SK-N-SH (cell line): ENCODE results near the gene ZNF865. TPM values are rescaled to one million over a fixed set of nuclear protein-coding genes. Genes with fewer than 3 reads are reported as not detected.

Experiments
- CTCF ChIA-PET: fragments of 300-600, 350-600 bp; formaldehyde crosslinking; extraction: SDS; loops from one replicate; lab custom pipeline; 2021; lab: Yijun Ruan, JAX
- POLR2A ChIA-PET: fragments of 350-600 bp; sonication (Branson Sonifier 250); formaldehyde crosslinking; extraction: SDS; loops from one replicate; lab custom pipeline; 2020; ENCODE audit warnings: antibody characterized with exemption, inconsistent platforms; lab: Yijun Ruan, JAX
- DNase-seq: peaks from one replicate; pipeline ENCODE4 v3.0.0; 2012
- H2AFZ ChIP-seq: fragments of 200-600 bp; sonication (generic); 2 replicates; pipeline ENCODE4 v1.8.1; 2016; ENCODE audit warnings: antibody characterized with exemption, mild to moderate bottlenecking, low read depth
- H3F3A ChIP-seq: fragments of 200-600 bp; sonication (generic); replicated peaks from 2 replicates; pipeline ENCODE3; 2016; ENCODE audit warnings: antibody characterized with exemption, mild to moderate bottlenecking; ENCODE audit not compliant: insufficient read depth
- H3K27ac ChIP-seq, 2 experiments: fragments of 200-500 bp in 1 of 2; fragments of 200-600 bp in 1 of 2; sonication (Bioruptor generic) in 1 of 2; sonication (generic), shearing (Covaris generic) in 1 of 2; 2 replicates each; pipeline versions ENCODE4 v1.5.1 to v1.6.1; 2014 to 2016; ENCODE audit warnings: low read depth in 2 of 2, inconsistent platforms in 1 of 2, low read length in 1 of 2, mild to moderate bottlenecking in 1 of 2, mixed read lengths in 1 of 2
- H3K27me3 ChIP-seq: fragments of 200-600 bp; sonication (generic), shearing (Covaris generic); 2 replicates; pipeline ENCODE4 v1.6.1; 2016; ENCODE audit warnings: mixed run types; ENCODE audit not compliant: insufficient read depth
- H3K36me3 ChIP-seq, 2 experiments: fragments of 200-500 bp in 1 of 2; fragments of 200-600 bp in 1 of 2; sonication (Bioruptor generic) in 1 of 2; sonication (generic) in 1 of 2; replicated peaks in 1 of 2; 2 replicates each; pipeline versions ENCODE3 to v1.5.1; 2014 to 2016; ENCODE audit warnings: low read length in 1 of 2, mild to moderate bottlenecking in 1 of 2; ENCODE audit not compliant: insufficient read depth in 2 of 2, control insufficient read depth in 1 of 2
- H3K4me1 ChIP-seq, 2 experiments: fragments of 200-500 bp in 1 of 2; fragments of 200-600 bp in 1 of 2; sonication (Bioruptor generic) in 1 of 2; sonication (generic), shearing (Covaris generic) in 1 of 2; 2 replicates each; pipeline versions ENCODE4 v1.5.1 to v1.6.1; 2014 to 2016; ENCODE audit warnings: low read depth in 1 of 2, low read length in 1 of 2, mixed run types in 1 of 2; ENCODE audit not compliant: insufficient read depth in 2 of 2, control insufficient read depth in 1 of 2
- H3K4me2 ChIP-seq: fragments of 200-600 bp; sonication (generic), shearing (Covaris generic); 2 replicates; pipeline ENCODE4 v1.6.1; 2017; ENCODE audit warnings: mixed run types
- H3K4me3 ChIP-seq, 2 experiments: fragments of 200-500 bp in 1 of 2; fragments of 200-600 bp in 1 of 2; sonication (Bioruptor generic) in 1 of 2; sonication (generic), shearing (Covaris generic) in 1 of 2; 2 replicates each; pipeline versions ENCODE4 v1.5.1 to v1.8.1; 2014 to 2016; ENCODE audit warnings: low read depth in 2 of 2, inconsistent platforms in 1 of 2, low read length in 1 of 2, mild to moderate bottlenecking in 1 of 2, mixed read lengths in 1 of 2, moderate library complexity in 1 of 2
- H3K79me2 ChIP-seq: fragments of 200-600 bp; sonication (generic); 2 replicates; pipeline ENCODE4 v1.8.1; 2017; ENCODE audit warnings: mild to moderate bottlenecking; ENCODE audit not compliant: insufficient read depth
- H3K9ac ChIP-seq: fragments of 200-600 bp; sonication (generic); 2 replicates; pipeline ENCODE4 v1.6.1; 2017; ENCODE audit warnings: mixed run types
- H3K9me2 ChIP-seq: fragments of 200-600 bp; sonication (generic); 2 replicates; pipeline ENCODE4 v1.6.1; 2017; ENCODE audit warnings: mixed run types
- H3K9me3 ChIP-seq: fragments of 200-600 bp; sonication (generic); 2 replicates; pipeline ENCODE4 v1.6.1; 2017; ENCODE audit warnings: mixed run types, mild to moderate bottlenecking, moderate library complexity
- H4K20me1 ChIP-seq: fragments of 200-600 bp; sonication (generic); 2 replicates; pipeline ENCODE4 v1.6.1; 2017; ENCODE audit warnings: mild to moderate bottlenecking, mixed run types; ENCODE audit not compliant: insufficient read depth
- CHD2 ChIP-seq: fragments of 150-350 bp; IDR thresholded peaks from 2 replicates; pipeline ENCODE4 v1.6.1; 2018; ENCODE audit warnings: low read length; ENCODE audit not compliant: partially characterized antibody
- CTCF ChIP-seq: fragments of 200-600 bp; sonication (generic); IDR thresholded peaks from 2 replicates; pipeline ENCODE4 v1.6.1; 2017; ENCODE audit warnings: antibody characterized with exemption, mild to moderate bottlenecking, moderate library complexity
- ELF1 ChIP-seq: IDR thresholded peaks from 2 replicates; pipeline ENCODE4 v1.4.0; 2012
- EP300 ChIP-seq, 2 experiments: IDR thresholded peaks; 2 replicates each; pipeline versions ENCODE4 v1.4.0 to v1.6.1; 2012; ENCODE audit warnings: borderline replicate concordance in 1 of 2, low read depth in 1 of 2, low read length in 1 of 2
- FOSL2 ChIP-seq: IDR thresholded peaks from 2 replicates; pipeline ENCODE4 v1.4.0; 2012; ENCODE audit warnings: low read depth, mild to moderate bottlenecking, moderate library complexity, borderline replicate concordance
- FOXM1 ChIP-seq: IDR thresholded peaks from 2 replicates; pipeline ENCODE4 v1.4.0; 2012; ENCODE audit warnings: low read depth, mild to moderate bottlenecking
- NFIC ChIP-seq: IDR thresholded peaks from 2 replicates; pipeline ENCODE4 v1.4.0; 2012; ENCODE audit warnings: borderline replicate concordance
- NRF1 ChIP-seq: IDR thresholded peaks from 2 replicates; pipeline ENCODE4 v1.6.1; 2012; ENCODE audit warnings: low read depth, mild to moderate bottlenecking, low read length
- POLR2AphosphoS5 ChIP-seq: IDR thresholded peaks from 2 replicates; pipeline ENCODE4 v1.6.1; 2012; ENCODE audit warnings: low read depth, low read length
- RAD21 ChIP-seq: IDR thresholded peaks from 2 replicates; pipeline ENCODE4 v1.6.1; 2012; ENCODE audit warnings: mild to moderate bottlenecking, low read length
- RFX5 ChIP-seq: IDR thresholded peaks from 2 replicates; pipeline ENCODE4 v1.6.1; 2012; ENCODE audit warnings: mild to moderate bottlenecking, improper control_type of control experiment, low read length
- RXRA ChIP-seq: IDR thresholded peaks from 2 replicates; pipeline ENCODE4 v1.4.0; 2012; ENCODE audit warnings: low read depth, mild to moderate bottlenecking, borderline replicate concordance
- SIN3A ChIP-seq: IDR thresholded peaks from 2 replicates; pipeline ENCODE4 v1.6.1; 2012; ENCODE audit warnings: low read depth, mild to moderate bottlenecking, low read length, moderate library complexity, borderline replicate concordance
- SMC3 ChIP-seq: IDR thresholded peaks from 2 replicates; pipeline ENCODE4 v1.6.1; 2012; ENCODE audit warnings: low read depth, low read length, improper control_type of control experiment
- TEAD4 ChIP-seq: IDR thresholded peaks from 2 replicates; pipeline ENCODE4 v1.4.0; 2012; ENCODE audit warnings: mild to moderate bottlenecking, borderline replicate concordance; ENCODE audit not compliant: insufficient read depth
- USF1 ChIP-seq: IDR thresholded peaks from 2 replicates; pipeline ENCODE4 v1.4.0; 2012; ENCODE audit warnings: low read depth, borderline replicate concordance
- YY1 ChIP-seq: IDR thresholded peaks from 2 replicates; pipeline ENCODE4 v1.4.0; 2012; ENCODE audit warnings: low read depth, mild to moderate bottlenecking
- WGBS: methylation state at CpG from one replicate; pipeline ENCODE4 v1.1.6; 2017; ENCODE audit warnings: low lambda C conversion rate; 5-methylcytosine and 5-hydroxymethylcytosine counted together
- polyA plus RNA-seq, 3 experiments: library from polyadenylated mRNA; depleted of rRNA; stranded (reverse); fragments of >200 nt; gene quantifications; 2 replicates each; pipeline ENCODE4 v1.2.3, GENCODE V29; 2012
- TF ChIP-seq, protein P1 (sequence below): fragments of 150-350 bp; IDR thresholded peaks from 2 replicates; pipeline ENCODE4 v1.6.1; 2017; ENCODE audit warnings: antibody characterized with exemption, low read length, low read depth, borderline replicate concordance
- TF ChIP-seq, protein P2 (sequence below): IDR thresholded peaks from 2 replicates; pipeline ENCODE4 v1.4.0; 2012; ENCODE audit warnings: low read depth, borderline replicate concordance
- TF ChIP-seq, protein P3 (sequence below): IDR thresholded peaks from 2 replicates; pipeline ENCODE4 v1.4.0; 2012; ENCODE audit warnings: low read depth

Gene ZNF865
- polyA plus RNA-seq, 1 of the 3 experiments (the other 2 are of a cell fraction) = 5.0 TPM

- Histone ChIP-seq H3F3A (peaks cover 13% of the 10 kb centered on the region), H3K36me3 (peaks cover 20 to 30% of the 10 kb centered on the region in 2 experiments), H3K27ac (no peak overlapping the region), H3K79me2 (peaks cover 18% of the 10 kb centered on the region), H3K4me1 (peaks cover 6 to 13% of the 10 kb centered on the region in 2 experiments; a peak in 3 of 4 replicates), H3K27me3 (no peaks in the 10 kb centered on the region), H3K9me3 (no peaks in the 10 kb centered on the region), H2AFZ (no peak overlapping the region), H3K4me3 (no peak overlapping the region), H3K9ac (no peak overlapping the region), H3K4me2 (no peak overlapping the region), H3K9me2 (no peaks in the 10 kb centered on the region), H4K20me1 (no peaks in the 10 kb centered on the region)
- WGBS = 95% methylated on average over 30 of the region's 30 CpGs
- no peak for TF ChIP-seq USF1
- DNase-seq = peak; percentile 6
- POLR2A ChIA-PET = interaction anchor here (3.3 kb wide), 1 partner anchor 10 kb away, joined by 32 read pairs; no protein-coding TSS in a partner anchor
- CTCF ChIA-PET = no interaction called here
Measured at GRCh38 chr19:55597501-55597921, 7.9 kb upstream of the ZNF865 start.

DNA sequence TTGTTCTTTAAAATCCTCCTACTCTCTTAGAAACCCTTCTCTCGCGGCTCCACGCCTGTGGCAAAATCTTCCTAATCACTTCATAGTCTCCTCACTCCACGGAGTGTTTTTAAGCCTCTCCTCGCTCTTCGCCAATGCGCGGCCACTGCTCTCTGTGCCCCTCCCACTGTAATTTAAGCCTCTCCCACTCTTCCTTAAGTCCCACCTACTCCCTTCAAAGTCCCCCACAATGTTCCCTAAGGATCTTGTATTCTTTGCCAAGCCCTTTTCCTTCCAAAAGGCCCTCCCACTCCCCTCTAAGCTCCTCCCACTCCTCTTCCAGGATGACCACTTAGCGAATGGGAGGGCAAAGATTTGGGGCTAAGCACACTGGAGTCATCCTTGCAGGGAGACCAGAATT is 7.4 kb upstream of the ZNF865 start:
- Histone ChIP-seq H3K9me2 (no peaks in the 10 kb centered on the region), H3K9ac (no peak overlapping the region), H3K4me3 (no peak overlapping the region), H3K4me1 (peaks cover 6 to 13% of the 10 kb centered on the region in 2 experiments; a peak in 3 of 4 replicates), H3K27me3 (no peaks in the 10 kb centered on the region), H3K36me3 (peaks cover 20 to 29% of the 10 kb centered on the region in 2 experiments), H3K4me2 (peak overlapping the region; percentile 46), H3K79me2 (peaks cover 18% of the 10 kb centered on the region), H2AFZ (no peak overlapping the region), H3K9me3 (no peaks in the 10 kb centered on the region), H3F3A (peaks cover 13% of the 10 kb centered on the region), H4K20me1 (no peaks in the 10 kb centered on the region), H3K27ac (no peak overlapping the region; a peak in 1 of 4 replicates)
- TF ChIP-seq NFIC (no peak), CTCF (no peak), FOXM1 (no peak), FOSL2 (no peak), CHD2 (no peak), POLR2AphosphoS5 (no peak), USF1 (no peak), EP300 (IDR thresholded peaks at IDR 0.05; ENCODE audit: borderline replicate concordance in 1 of 2, low read depth in 1 of 2, low read length in 1 of 2) (no peak), TEAD4 (no peak), NRF1 (no peak), SIN3A (no peak), SMC3 (no peak), RFX5 (no peak), RAD21 (no peak), RXRA (no peak), YY1 (no peak), ELF1 (no peak)
- TF ChIP-seq, protein P1, sequence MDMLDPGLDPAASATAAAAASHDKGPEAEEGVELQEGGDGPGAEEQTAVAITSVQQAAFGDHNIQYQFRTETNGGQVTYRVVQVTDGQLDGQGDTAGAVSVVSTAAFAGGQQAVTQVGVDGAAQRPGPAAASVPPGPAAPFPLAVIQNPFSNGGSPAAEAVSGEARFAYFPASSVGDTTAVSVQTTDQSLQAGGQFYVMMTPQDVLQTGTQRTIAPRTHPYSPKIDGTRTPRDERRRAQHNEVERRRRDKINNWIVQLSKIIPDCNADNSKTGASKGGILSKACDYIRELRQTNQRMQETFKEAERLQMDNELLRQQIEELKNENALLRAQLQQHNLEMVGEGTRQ = no peak
- TF ChIP-seq, protein P2, sequence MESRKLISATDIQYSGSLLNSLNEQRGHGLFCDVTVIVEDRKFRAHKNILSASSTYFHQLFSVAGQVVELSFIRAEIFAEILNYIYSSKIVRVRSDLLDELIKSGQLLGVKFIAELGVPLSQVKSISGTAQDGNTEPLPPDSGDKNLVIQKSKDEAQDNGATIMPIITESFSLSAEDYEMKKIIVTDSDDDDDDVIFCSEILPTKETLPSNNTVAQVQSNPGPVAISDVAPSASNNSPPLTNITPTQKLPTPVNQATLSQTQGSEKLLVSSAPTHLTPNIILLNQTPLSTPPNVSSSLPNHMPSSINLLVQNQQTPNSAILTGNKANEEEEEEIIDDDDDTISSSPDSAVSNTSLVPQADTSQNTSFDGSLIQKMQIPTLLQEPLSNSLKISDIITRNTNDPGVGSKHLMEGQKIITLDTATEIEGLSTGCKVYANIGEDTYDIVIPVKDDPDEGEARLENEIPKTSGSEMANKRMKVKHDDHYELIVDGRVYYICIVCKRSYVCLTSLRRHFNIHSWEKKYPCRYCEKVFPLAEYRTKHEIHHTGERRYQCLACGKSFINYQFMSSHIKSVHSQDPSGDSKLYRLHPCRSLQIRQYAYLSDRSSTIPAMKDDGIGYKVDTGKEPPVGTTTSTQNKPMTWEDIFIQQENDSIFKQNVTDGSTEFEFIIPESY = no peak
- TF ChIP-seq, protein P3, sequence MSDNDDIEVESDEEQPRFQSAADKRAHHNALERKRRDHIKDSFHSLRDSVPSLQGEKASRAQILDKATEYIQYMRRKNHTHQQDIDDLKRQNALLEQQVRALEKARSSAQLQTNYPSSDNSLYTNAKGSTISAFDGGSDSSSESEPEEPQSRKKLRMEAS = no peak
- ChIA-PET POLR2A (interaction anchor here (2.2 to 3.3 kb wide), 2 partner anchors 11 to 191 kb away, joined by 11 to 32 read pairs; partner anchors contain the start of gene UBE2S), CTCF (interaction anchor here (2.3 kb wide), 1 partner anchor 10 kb away, joined by 7 read pairs; no protein-coding TSS in a partner anchor)
- 97% methylated on average over 9 of the region's 9 CpGs for WGBS
- peak; percentile 2 for DNase-seq
